ENCODE data around the gene TNRC6C. TPM values are rescaled to one million over a fixed set of nuclear protein-coding genes. Genes with fewer than 3 reads are reported as not detected.

Gene TNRC6C
- total RNA-seq, 4 donors from 2014 or later = 4.7 to 9.0 (median 7.6) TPM

- DNase-seq = no peak
- TF ChIP-seq CTCF (IDR thresholded peaks at IDR 0.05 in 4 of 5, conservative IDR thresholded peaks at IDR 0.05 in 1 of 5) = no peak
- TF ChIP-seq POLR2A (IDR thresholded peaks at IDR 0.05) = no peak
- H3K9me3 ChIP-seq = no peaks in the 10 kb centered on the region
- H3K4me1 ChIP-seq = peaks cover 17 to 24% of the 10 kb centered on the region in 2 donors
- H3K27me3 ChIP-seq = no peaks in the 10 kb centered on the region
- no peak for ATAC-seq
- H3K36me3 ChIP-seq = no peaks in the 10 kb centered on the region
- H3K4me3 ChIP-seq = no peak overlapping the region
- H3K27ac ChIP-seq = peak overlapping the region; percentile 37 to 69 (median 54)
- intact Hi-C loops (cut with DNase I; ENCODE audit: low total_unique reads) (loop anchor here (5.0 kb wide), 1 partner anchor 37 kb away; no protein-coding TSS in a partner anchor), in situ Hi-C loops (cut with MboI; ENCODE audit: low sequenced_read_pairs in 4 of 4) (loop anchor here (5.0 to 25.0 kb wide), 4 partner anchors 255 to 478 kb away; no protein-coding TSS in a partner anchor)
Observed at GRCh38 chr17:78019976-78020716, 61.6 kb downstream of the TNRC6C start.

- Histone ChIP-seq H3K27me3 (no peaks in the 10 kb centered on the region), H3K36me3 (no peaks in the 10 kb centered on the region), H3K9me3 (no peaks in the 10 kb centered on the region), H3K4me1 (peaks cover 17 to 27% of the 10 kb centered on the region in 2 donors), H3K27ac (peak overlapping the region; percentile 37 to 69 (median 54)), H3K4me3 (no peak overlapping the region)
- in situ Hi-C loops (cut with MboI; ENCODE audit: low sequenced_read_pairs in 4 of 4) = loop anchor here in 1 of 4 donors (25.0 kb wide), 1 partner anchor 258 kb away; no protein-coding TSS in a partner anchor
- DNase-seq (no peak), ATAC-seq (peak; percentile 45 to 66)
- no peak for TF ChIP-seq POLR2A (IDR thresholded peaks at IDR 0.05)
- no peak for TF ChIP-seq CTCF (IDR thresholded peaks at IDR 0.05 in 4 of 5, conservative IDR thresholded peaks at IDR 0.05 in 1 of 5)
- intact Hi-C loops (cut with DNase I; ENCODE audit: low total_unique reads) = no loop called here
Observed at GRCh38 chr17:78020717-78021108, 62.2 kb downstream of the TNRC6C start.

- no peaks in the 10 kb centered on the region for H3K36me3 ChIP-seq
- no peaks in the 10 kb centered on the region for H3K9me3 ChIP-seq
- ATAC-seq (no peak), DNase-seq (no peak)
- H3K4me1 ChIP-seq = peaks cover 28 to 37% of the 10 kb centered on the region in 2 donors
- H3K27ac ChIP-seq = peak overlapping the region in 2 of 4 donors; percentile 12 to 69
- TF ChIP-seq POLR2A (IDR thresholded peaks at IDR 0.05) (no peak), CTCF (IDR thresholded peaks at IDR 0.05 in 4 of 5, conservative IDR thresholded peaks at IDR 0.05 in 1 of 5) (no peak)
- intact Hi-C loops (cut with DNase I; ENCODE audit: low total_unique reads) = no loop called here
- in situ Hi-C loops (cut with MboI; ENCODE audit: low sequenced_read_pairs in 4 of 4) = loop anchor here in 1 of 4 donors (25.0 kb wide), 1 partner anchor 260 kb away; no protein-coding TSS in a partner anchor
- H3K4me3 ChIP-seq = no peak overlapping the region
- no peaks in the 10 kb centered on the region for H3K27me3 ChIP-seq
Observed at GRCh38 chr17:78022425-78022824, 63.9 kb downstream of the TNRC6C start.

GRCh38 chr17:78023042-78023441, 64.5 kb downstream of the TNRC6C start:
- peak overlapping the region in 1 of 4 donors; percentile 11 for H3K27ac ChIP-seq
- intact Hi-C loops (cut with DNase I; ENCODE audit: low total_unique reads) (no loop called here), in situ Hi-C loops (cut with MboI; ENCODE audit: low sequenced_read_pairs in 4 of 4) (loop anchor here in 1 of 4 donors (25.0 kb wide), 1 partner anchor 261 kb away; no protein-coding TSS in a partner anchor)
- H3K27me3 ChIP-seq = no peaks in the 10 kb centered on the region
- ATAC-seq = no peak
- no peak for DNase-seq
- TF ChIP-seq POLR2A (IDR thresholded peaks at IDR 0.05) (no peak), CTCF (IDR thresholded peaks at IDR 0.05 in 4 of 5, conservative IDR thresholded peaks at IDR 0.05 in 1 of 5) (no peak)
- H3K4me1 ChIP-seq = peaks cover 28 to 37% of the 10 kb centered on the region in 2 donors
- H3K4me3 ChIP-seq = no peak overlapping the region
- no peaks in the 10 kb centered on the region for H3K9me3 ChIP-seq
- no peaks in the 10 kb centered on the region for H3K36me3 ChIP-seq
